Right lobe of liver (tissue), 6 donors: Measurements from ENCODE around the gene CCR2. TPM values are rescaled to one million over a fixed set of nuclear protein-coding genes. Genes with fewer than 3 reads are reported as not detected.
A peak's percentile ranks its signal among the peaks of the same experiment; 100 is the strongest.

ENCODE experiments used
- ATAC-seq, 4 donors: fragments of 200-7000 bp; cut with Tn5 transposase; one replicate each; pipeline ENCODE4 v1.9.1; 2020; ENCODE audit warnings: mild to moderate bottlenecking in 4 of 4, moderate library complexity in 4 of 4
- DNase-seq, 3 donors: peaks; one replicate each; pipeline ENCODE4 v3.0.0-alpha.2; 2020
- H3K27ac ChIP-seq, 3 donors: fragments of 200-600 bp; one replicate each; pipeline ENCODE4 v1.8.0; 2022
- H3K27me3 ChIP-seq, 2 donors: fragments of 200-600 bp; one replicate each; pipeline ENCODE4 v1.8.0; 2022
- H3K36me3 ChIP-seq, 4 donors: fragments of 200-600 bp; sonication (generic) in 1 of 4; one replicate each; pipeline versions ENCODE4 v1.5.1 to v1.8.0; 2017 to 2022; ENCODE audit warnings: control low read depth in 1 of 4
- H3K4me1 ChIP-seq, 4 donors: fragments of 200-600 bp; sonication (generic) in 1 of 4; one replicate each; pipeline versions ENCODE4 v1.5.1 to v1.8.0; 2017 to 2022; ENCODE audit warnings: control low read depth in 1 of 4
- H3K4me3 ChIP-seq, 3 donors: fragments of 200-600 bp; one replicate each; pipeline ENCODE4 v1.8.0; 2022
- H3K9me3 ChIP-seq, 4 donors: fragments of 200-600 bp; sonication (generic) in 1 of 4; one replicate each; pipeline versions ENCODE4 v1.5.1 to v1.8.0; 2017 to 2022; ENCODE audit warnings: control low read depth in 1 of 4
- POLR2A ChIP-seq: fragments of 450-650 bp; IDR thresholded peaks from one replicate; pipeline ENCODE4 v1.6.1; 2017; ENCODE audit warnings: antibody characterized with exemption, mild to moderate bottlenecking
- WGBS: methylation state at CpG from one replicate; pipeline ENCODE4 v1.1.6; 2018; ENCODE audit warnings: low coverage, low lambda C conversion rate; ENCODE audit not compliant: insufficient coverage; ENCODE audit errors: missing lambda C conversion rate; 5-methylcytosine and 5-hydroxymethylcytosine counted together
- intact Hi-C, 2 donors: fragments of 100-400 bp; cut with DNase I; formaldehyde crosslinking; loops; one replicate each; pipeline versions ENCODE4 v1.11.2 to v1.14.1; 2022
- total RNA-seq, 6 experiments: library from RNA; depleted of rRNA in 2 of 6; stranded (reverse); fragments of >200 nt in 2 of 6; fragmentation: NEBNext Ultra II Directional in 3 of 6; extraction: Animal tissue kit (Norgen Biotek cat#: 25700) in 3 of 6; gene quantifications; one replicate each; pipeline versions ENCODE4 v1.1.0 to v1.2.4, GENCODE V29; 2016 to 2023
- TF ChIP-seq, protein P1 (sequence below), 4 donors: fragments of 200-600 bp in 3 of 4; fragments of 450-650 bp in 1 of 4; IDR thresholded peaks; one replicate each; pipeline versions ENCODE4 v1.5.1 to v1.8.0; 2016 to 2022; ENCODE audit warnings: antibody characterized with exemption in 4 of 4, mild to moderate bottlenecking in 2 of 4
- donor health status: DM: no; HTN: yes; CAD: no.
- donor health status: DM: no; HTN: no; CAD: no.
- donor health status: DM: no; HTN: no; CAD: no.
- donor health status: DM: no; HTN: yes; CAD: no.
- donor health status: DM: no; HTN: yes; CAD: no.

Gene CCR2
- total RNA-seq, 6 experiments from 2014 or later: 0.66 to 1.5 (median 0.92) TPM

DNA sequence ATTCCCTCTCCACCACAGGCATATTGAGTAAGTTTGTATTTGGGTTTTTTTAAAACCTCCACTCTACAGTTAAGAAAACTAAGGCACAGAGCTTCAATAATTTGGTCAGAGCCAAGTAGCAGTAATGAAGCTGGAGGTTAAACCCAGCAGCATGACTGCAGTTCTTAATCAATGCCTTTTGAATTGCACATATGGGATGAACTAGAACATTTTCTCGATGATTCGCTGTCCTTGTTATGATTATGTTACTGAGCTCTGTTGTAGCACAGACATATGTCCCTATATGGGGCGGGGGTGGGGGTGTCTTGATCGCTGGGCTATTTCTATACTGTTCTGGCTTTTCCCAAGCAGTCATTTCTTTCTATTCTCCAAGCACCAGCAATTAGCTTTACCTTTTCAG lies 15.2 kb downstream of the CCR2 start:
- no peak for DNase-seq
- H3K9me3 ChIP-seq: no peaks in the 10 kb centered on the region
- H3K36me3 ChIP-seq: no peaks in the 10 kb centered on the region
- no peaks in the 10 kb centered on the region for H3K27me3 ChIP-seq
- ATAC-seq: no peak
- no peak for TF ChIP-seq POLR2A
- TF ChIP-seq, protein P1, sequence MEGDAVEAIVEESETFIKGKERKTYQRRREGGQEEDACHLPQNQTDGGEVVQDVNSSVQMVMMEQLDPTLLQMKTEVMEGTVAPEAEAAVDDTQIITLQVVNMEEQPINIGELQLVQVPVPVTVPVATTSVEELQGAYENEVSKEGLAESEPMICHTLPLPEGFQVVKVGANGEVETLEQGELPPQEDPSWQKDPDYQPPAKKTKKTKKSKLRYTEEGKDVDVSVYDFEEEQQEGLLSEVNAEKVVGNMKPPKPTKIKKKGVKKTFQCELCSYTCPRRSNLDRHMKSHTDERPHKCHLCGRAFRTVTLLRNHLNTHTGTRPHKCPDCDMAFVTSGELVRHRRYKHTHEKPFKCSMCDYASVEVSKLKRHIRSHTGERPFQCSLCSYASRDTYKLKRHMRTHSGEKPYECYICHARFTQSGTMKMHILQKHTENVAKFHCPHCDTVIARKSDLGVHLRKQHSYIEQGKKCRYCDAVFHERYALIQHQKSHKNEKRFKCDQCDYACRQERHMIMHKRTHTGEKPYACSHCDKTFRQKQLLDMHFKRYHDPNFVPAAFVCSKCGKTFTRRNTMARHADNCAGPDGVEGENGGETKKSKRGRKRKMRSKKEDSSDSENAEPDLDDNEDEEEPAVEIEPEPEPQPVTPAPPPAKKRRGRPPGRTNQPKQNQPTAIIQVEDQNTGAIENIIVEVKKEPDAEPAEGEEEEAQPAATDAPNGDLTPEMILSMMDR (IDR thresholded peaks at IDR 0.05): no peak
- H3K4me1 ChIP-seq: no peaks in the 10 kb centered on the region
- no peak overlapping the region for H3K27ac ChIP-seq
- 64% methylated on average over 4 of the region's 4 CpGs for WGBS
- no peak overlapping the region for H3K4me3 ChIP-seq
- intact Hi-C loops: no loop called here

DNA sequence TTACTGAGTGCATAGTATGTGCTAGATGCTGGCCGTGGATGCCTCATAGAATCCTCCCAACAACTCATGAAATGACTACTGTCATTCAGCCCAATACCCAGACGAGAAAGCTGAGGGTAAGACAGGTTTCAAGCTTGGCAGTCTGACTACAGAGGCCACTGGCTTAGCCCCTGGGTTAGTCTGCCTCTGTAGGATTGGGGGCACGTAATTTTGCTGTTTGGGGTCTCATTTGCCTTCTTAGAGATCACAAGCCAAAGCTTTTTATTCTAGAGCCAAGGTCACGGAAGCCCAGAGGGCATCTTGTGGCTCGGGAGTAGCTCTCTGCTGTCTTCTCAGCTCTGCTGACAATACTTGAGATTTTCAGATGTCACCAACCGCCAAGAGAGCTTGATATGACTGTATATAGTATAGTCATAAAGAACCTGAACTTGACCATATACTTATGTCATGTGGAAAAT lies 15.8 kb downstream of the CCR2 start:
- Histone ChIP-seq H3K4me1 (no peaks in the 10 kb centered on the region), H3K27ac (no peak overlapping the region), H3K9me3 (no peaks in the 10 kb centered on the region), H3K36me3 (no peaks in the 10 kb centered on the region), H3K27me3 (no peaks in the 10 kb centered on the region), H3K4me3 (no peak overlapping the region)
- WGBS: 35% methylated on average over 4 of the region's 6 CpGs
- TF ChIP-seq, protein P1 (IDR thresholded peaks at IDR 0.05): no peak
- no peak for DNase-seq
- no peak for ATAC-seq
- intact Hi-C loops: no loop called here

DNA sequence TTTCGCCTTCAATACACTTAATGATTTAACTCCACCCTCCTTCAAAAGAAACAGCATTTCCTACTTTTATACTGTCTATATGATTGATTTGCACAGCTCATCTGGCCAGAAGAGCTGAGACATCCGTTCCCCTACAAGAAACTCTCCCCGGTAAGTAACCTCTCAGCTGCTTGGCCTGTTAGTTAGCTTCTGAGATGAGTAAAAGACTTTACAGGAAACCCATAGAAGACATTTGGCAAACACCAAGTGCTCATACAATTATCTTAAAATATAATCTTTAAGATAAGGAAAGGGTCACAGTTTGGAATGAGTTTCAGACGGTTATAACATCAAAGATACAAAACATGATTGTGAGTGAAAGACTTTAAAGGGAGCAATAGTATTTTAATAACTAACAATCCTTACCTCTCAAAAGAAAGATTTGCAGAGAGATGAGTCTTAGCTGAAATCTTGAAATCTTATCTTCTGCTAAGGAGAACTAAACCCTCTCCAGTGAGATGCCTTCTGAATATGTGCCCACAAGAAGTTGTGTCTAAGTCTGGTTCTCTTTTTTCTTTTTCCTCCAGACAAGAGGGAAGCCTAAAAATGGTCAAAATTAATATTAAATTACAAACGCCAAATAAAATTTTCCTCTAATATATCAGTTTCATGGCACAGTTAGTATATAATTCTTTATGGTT lies 17.1 kb downstream of the CCR2 start, which contains the start of gene CCR5:
TSS of gene CCR5 (plus strand) at position 108 of the 680 bp plus-strand sequence. CDS start 1,957 bp downstream, outside the sequence.
- Histone ChIP-seq H3K9me3 (no peaks in the 10 kb centered on the region), H3K27me3 (no peaks in the 10 kb centered on the region), H3K27ac (peak within 1 kb of the TSS in 2 of 3 donors; percentile 7 to 18), H3K36me3 (no peaks in the 10 kb centered on the region), H3K4me1 (no peaks in the 10 kb centered on the region), H3K4me3 (peak within 1 kb of the TSS in 1 of 3 donors; percentile 4)
- intact Hi-C loops: no loop called here
- ATAC-seq (peak in 1 of 4 donors; percentile 35), DNase-seq (no peak)
- 35% methylated on average over 5 of the region's 5 CpGs for WGBS
- no peak for TF ChIP-seq POLR2A
- TF ChIP-seq, protein P1 (IDR thresholded peaks at IDR 0.05): no peak

DNA sequence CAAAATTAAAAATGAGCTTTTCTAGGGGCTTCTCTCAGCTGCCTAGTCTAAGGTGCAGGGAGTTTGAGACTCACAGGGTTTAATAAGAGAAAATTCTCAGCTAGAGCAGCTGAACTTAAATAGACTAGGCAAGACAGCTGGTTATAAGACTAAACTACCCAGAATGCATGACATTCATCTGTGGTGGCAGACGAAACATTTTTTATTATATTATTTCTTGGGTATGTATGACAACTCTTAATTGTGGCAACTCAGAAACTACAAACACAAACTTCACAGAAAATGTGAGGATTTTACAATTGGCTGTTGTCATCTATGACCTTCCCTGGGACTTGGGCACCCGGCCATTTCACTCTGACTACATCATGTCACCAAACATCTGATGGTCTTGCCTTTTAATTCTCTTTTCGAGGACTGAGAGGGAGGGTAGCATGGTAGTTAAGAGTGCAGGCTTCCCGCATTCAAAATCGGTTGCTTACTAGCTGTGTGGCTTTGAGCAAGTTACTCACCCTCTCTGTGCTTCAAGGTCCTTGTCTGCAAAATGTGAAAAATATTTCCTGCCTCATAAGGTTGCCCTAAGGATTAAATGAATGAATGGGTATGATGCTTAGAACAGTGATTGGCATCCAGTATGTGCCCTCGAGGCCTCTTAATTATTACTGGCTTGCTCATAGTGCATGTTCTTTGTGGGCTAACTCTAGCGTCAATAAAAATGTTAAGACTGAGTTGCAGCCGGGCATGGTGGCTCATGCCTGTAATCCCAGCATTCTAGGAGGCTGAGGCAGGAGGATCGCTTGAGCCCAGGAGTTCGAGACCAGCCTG lies 17.8 kb downstream of the CCR2 start:
- Histone ChIP-seq H3K27ac (peak overlapping the region in 1 of 3 donors; percentile 18), H3K4me3 (peak overlapping the region in 1 of 3 donors; percentile 4), H3K9me3 (no peaks in the 10 kb centered on the region), H3K4me1 (no peaks in the 10 kb centered on the region), H3K27me3 (no peaks in the 10 kb centered on the region), H3K36me3 (no peaks in the 10 kb centered on the region)
- intact Hi-C loops: no loop called here
- DNase-seq (no peak), ATAC-seq (no peak)
- WGBS: 40% methylated on average over 6 of the region's 10 CpGs
- no peak for TF ChIP-seq POLR2A
- TF ChIP-seq, protein P1 (IDR thresholded peaks at IDR 0.05): no peak
